Measurements from ENCODE around the gene PPTC7. TPM values are rescaled to one million over a fixed set of nuclear protein-coding genes. Genes with fewer than 3 reads are reported as not detected.
A peak's percentile ranks its signal among the peaks of the same experiment; 100 is the strongest.

The PPTC7 gene
- total RNA-seq, 4 donors from 2014 or later = 24.6 to 36.6 (median 29.1) TPM

- H3K4me3 ChIP-seq = peak overlapping the region; percentile 96
- H3K36me3 ChIP-seq = no peaks in the 10 kb centered on the region
- no peak for TF ChIP-seq CTCF (IDR thresholded peaks at IDR 0.05)
- TF ChIP-seq EP300 (IDR thresholded peaks at IDR 0.05) = no peak
- peak in 2 of 3 donors; percentile 13 to 55 for TF ChIP-seq POLR2AphosphoS5 (IDR thresholded peaks at IDR 0.05)
- TF ChIP-seq POLR2A (IDR thresholded peaks at IDR 0.05) = no peak
- H3K27me3 ChIP-seq = no peaks in the 10 kb centered on the region
- peak overlapping the region; percentile 95 for H3K27ac ChIP-seq
- H3K9me3 ChIP-seq = no peaks in the 10 kb centered on the region
- WGBS = 0% methylated on average over 39 of the region's 104 CpGs
- H3K4me1 ChIP-seq = peaks cover 71% of the 10 kb centered on the region
- DNase-seq (ENCODE audit: low spot score in 2 of 2) = peak; percentile 87
These were observed 612 bp downstream of the PPTC7 start for GRCh38 chr12:110582276-110583136.

GRCh38 chr12:110581931-110582275 is 1.2 kb downstream of the PPTC7 start:
- H3K27ac ChIP-seq = peak overlapping the region; percentile 95
- H3K9me3 ChIP-seq = no peaks in the 10 kb centered on the region
- no peak for DNase-seq (ENCODE audit: low spot score in 2 of 2)
- no peaks in the 10 kb centered on the region for H3K27me3 ChIP-seq
- H3K36me3 ChIP-seq = no peaks in the 10 kb centered on the region
- no peak for TF ChIP-seq CTCF (IDR thresholded peaks at IDR 0.05)
- TF ChIP-seq EP300 (IDR thresholded peaks at IDR 0.05) = no peak
- no peak for TF ChIP-seq POLR2A (IDR thresholded peaks at IDR 0.05)
- no peak for TF ChIP-seq POLR2AphosphoS5 (IDR thresholded peaks at IDR 0.05)
- peaks cover 76% of the 10 kb centered on the region for H3K4me1 ChIP-seq
- 2% methylated on average over 6 of the region's 8 CpGs for WGBS
- peak overlapping the region; percentile 96 for H3K4me3 ChIP-seq

- WGBS = 95% methylated on average over 18 of the region's 18 CpGs
- H3K27me3 ChIP-seq = no peaks in the 10 kb centered on the region
- TF ChIP-seq EP300 (IDR thresholded peaks at IDR 0.05) (no peak), CTCF (IDR thresholded peaks at IDR 0.05) (no peak), POLR2A (IDR thresholded peaks at IDR 0.05) (no peak), POLR2AphosphoS5 (IDR thresholded peaks at IDR 0.05) (no peak)
- H3K4me1 ChIP-seq = peaks cover 74% of the 10 kb centered on the region
- no peaks in the 10 kb centered on the region for H3K36me3 ChIP-seq
- no peaks in the 10 kb centered on the region for H3K9me3 ChIP-seq
- no peak overlapping the region for H3K4me3 ChIP-seq
- peak overlapping the region; percentile 93 for H3K27ac ChIP-seq
- DNase-seq (ENCODE audit: low spot score in 2 of 2) = no peak
These were observed 3.4 kb downstream of the PPTC7 start for GRCh38 chr12:110579535-110580253.

GRCh38 chr12:110578694-110579534 is 4.2 kb downstream of the PPTC7 start:
- TF ChIP-seq POLR2AphosphoS5 (IDR thresholded peaks at IDR 0.05) (no peak), POLR2A (IDR thresholded peaks at IDR 0.05) (no peak)
- peak overlapping the region; percentile 13 for H3K4me3 ChIP-seq
- H3K4me1 ChIP-seq = peaks cover 74% of the 10 kb centered on the region
- H3K27me3 ChIP-seq = no peaks in the 10 kb centered on the region
- H3K36me3 ChIP-seq = no peaks in the 10 kb centered on the region
- no peaks in the 10 kb centered on the region for H3K9me3 ChIP-seq
- 57% methylated on average over 13 of the region's 13 CpGs for WGBS
- peak overlapping the region; percentile 93 for H3K27ac ChIP-seq
- DNase-seq (ENCODE audit: low spot score in 2 of 2) = no peak

GRCh38 chr12:110577864-110578693 is 5.0 kb downstream of the PPTC7 start:
- Histone ChIP-seq H3K36me3 (no peaks in the 10 kb centered on the region), H3K4me3 (peak overlapping the region; percentile 13), H3K27me3 (no peaks in the 10 kb centered on the region), H3K9me3 (no peaks in the 10 kb centered on the region), H3K27ac (peak overlapping the region; percentile 93), H3K4me1 (peaks cover 71% of the 10 kb centered on the region)
- no peak for DNase-seq (ENCODE audit: low spot score in 2 of 2)
- WGBS = 17% methylated on average over 8 of the region's 8 CpGs
- TF ChIP-seq POLR2AphosphoS5 (IDR thresholded peaks at IDR 0.05) = peak in 1 of 3 donors; percentile 46
- TF ChIP-seq EP300 (IDR thresholded peaks at IDR 0.05) = no peak
- TF ChIP-seq POLR2A (IDR thresholded peaks at IDR 0.05) = no peak
- TF ChIP-seq CTCF (IDR thresholded peaks at IDR 0.05) = no peak
